ENCODE data around the gene AGAP1.
"Not testable (repeated sequence)": the region's sequence is repeated elsewhere in the genome, so short reads cannot be mapped to it uniquely, and the experiment has no call there.

Gene AGAP1

DNA sequence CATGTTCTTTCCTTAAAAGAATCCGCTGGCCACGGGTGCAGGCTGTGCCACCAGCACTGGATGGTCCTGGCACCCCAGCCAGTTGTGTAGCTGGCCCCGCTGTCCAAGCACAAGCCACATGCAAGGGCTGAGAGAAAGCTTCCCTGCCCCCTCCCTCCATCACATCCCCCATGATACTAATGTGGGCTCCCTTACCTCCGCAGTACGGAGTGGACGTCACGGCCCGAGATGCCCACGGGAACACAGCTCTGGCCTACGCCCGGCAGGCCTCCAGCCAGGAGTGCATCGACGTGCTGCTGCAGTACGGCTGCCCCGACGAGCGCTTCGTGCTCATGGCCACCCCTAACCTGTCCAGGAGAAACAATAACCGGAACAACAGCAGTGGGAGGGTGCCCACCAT, 629.9 kb downstream of the AGAP1 start:
- DNase-seq (ENCODE audit: low read depth in 2 of 2), result no peak

- DNase-seq (ENCODE audit: low read depth in 2 of 2), result no peak
These were observed 630.5 kb downstream of the AGAP1 start for GRCh38 chr2:236124182-236124893.

DNA sequence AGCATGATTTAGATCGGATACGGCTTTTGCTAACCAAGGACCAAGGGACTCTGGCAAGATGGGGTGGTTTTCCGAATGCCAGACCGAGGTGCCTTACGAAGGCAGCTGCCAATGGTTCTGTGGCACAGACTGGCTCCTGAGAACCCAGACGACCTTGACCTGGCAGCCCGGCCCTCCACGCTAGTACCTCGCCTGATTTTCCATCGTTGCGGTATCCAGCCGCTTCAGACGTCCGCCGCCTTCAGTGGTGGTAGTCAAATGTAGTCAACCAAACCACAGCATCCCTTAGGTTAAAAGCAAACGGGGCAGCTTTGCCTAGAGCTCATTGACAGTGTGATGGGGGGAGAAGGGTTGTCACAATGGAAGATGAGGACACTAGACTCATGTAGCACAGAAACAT, 631.7 kb downstream of the AGAP1 start:
- no peak for DNase-seq (ENCODE audit: low read depth in 2 of 2)

DNA sequence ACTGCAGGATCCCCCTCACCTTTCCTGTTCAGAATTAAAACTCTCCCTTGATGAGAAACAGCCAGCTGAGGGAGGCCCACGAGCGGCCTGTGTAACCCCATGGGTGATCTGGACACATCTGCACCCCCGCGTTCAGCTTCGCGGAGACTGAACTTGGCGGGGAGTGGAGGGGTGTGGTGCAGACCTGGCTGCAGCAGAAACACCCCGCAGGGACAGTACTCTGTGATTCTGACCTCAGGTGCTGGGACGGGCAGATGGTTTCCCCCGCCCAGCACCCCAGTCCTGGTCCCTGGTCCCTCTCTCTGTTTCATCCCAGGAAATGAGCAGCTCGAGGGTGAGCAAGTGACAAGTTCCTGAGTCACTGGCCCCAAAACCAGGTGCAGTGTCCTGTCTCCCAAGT, 633.2 kb downstream of the AGAP1 start:
- DNase-seq (ENCODE audit: low read depth in 2 of 2), result no peak

- DNase-seq (ENCODE audit: low read depth in 2 of 2), result no peak
These were observed 634.5 kb downstream of the AGAP1 start for GRCh38 chr2:236128321-236128720.

- DNase-seq (ENCODE audit: low read depth in 2 of 2), result no peak
These were observed 636.1 kb downstream of the AGAP1 start for GRCh38 chr2:236129935-236130334.

- DNase-seq (ENCODE audit: low read depth in 2 of 2), result no peak
These were observed 636.6 kb downstream of the AGAP1 start for GRCh38 chr2:236130349-236130998.

GRCh38 chr2:236131073-236131692, 637.3 kb downstream of the AGAP1 start:
- DNase-seq (ENCODE audit: low read depth in 2 of 2), result no peak

- no peak for DNase-seq (ENCODE audit: low read depth in 2 of 2)
These were observed 639.7 kb downstream of the AGAP1 start for GRCh38 chr2:236133410-236134012.

- no peak for DNase-seq (ENCODE audit: low read depth in 2 of 2)
These were observed 642.7 kb downstream of the AGAP1 start for GRCh38 chr2:236136538-236136937.

GRCh38 chr2:236137066-236137465, 643.2 kb downstream of the AGAP1 start:
- no peak for DNase-seq (ENCODE audit: low read depth in 2 of 2)

DNA sequence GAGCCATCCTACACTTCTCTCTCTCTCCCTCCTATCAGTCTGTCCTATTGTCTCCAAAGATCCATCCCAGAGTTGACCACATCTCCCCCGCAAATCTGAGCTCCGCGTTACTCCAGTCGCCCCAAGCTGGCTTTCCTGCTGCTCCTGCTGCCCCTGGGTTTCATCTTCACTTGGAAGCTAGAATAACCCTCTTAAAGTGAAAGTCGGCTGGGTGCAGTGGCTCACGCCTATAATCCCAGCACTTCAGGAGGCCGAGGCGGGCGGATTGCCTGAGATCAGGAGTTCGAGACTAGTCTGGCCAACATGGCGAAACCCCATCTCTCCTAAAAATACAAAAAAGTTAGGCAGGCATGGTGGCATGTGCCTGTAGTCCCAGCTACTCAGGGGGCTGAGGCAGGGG, 647.8 kb downstream of the AGAP1 start:
- not testable (repeated sequence) for DNase-seq (ENCODE audit: low read depth in 2 of 2)

GRCh38 chr2:236143811-236144210, 650.0 kb downstream of the AGAP1 start:
- DNase-seq (ENCODE audit: low read depth in 2 of 2), result no peak

DNA sequence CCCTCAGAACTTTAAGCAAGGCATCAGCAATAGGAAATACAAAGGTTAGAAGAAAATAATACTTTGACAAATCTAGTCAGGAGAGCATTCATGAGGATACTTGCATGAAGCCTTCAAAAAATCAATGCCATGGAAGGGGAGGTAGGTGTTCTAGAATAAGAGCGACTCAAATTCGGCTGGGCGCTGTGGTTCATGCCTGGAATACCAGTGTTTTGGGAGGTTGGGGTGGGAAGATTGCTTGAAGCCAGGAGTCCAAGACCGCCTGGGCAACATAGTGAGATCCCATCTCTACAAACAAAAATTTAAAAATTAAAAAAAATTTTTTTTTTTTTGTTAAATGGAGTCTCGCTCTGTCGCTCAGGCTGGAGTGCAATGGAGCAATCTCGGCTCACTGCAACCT, 652.6 kb downstream of the AGAP1 start:
- no peak for DNase-seq (ENCODE audit: low read depth in 2 of 2)

DNA sequence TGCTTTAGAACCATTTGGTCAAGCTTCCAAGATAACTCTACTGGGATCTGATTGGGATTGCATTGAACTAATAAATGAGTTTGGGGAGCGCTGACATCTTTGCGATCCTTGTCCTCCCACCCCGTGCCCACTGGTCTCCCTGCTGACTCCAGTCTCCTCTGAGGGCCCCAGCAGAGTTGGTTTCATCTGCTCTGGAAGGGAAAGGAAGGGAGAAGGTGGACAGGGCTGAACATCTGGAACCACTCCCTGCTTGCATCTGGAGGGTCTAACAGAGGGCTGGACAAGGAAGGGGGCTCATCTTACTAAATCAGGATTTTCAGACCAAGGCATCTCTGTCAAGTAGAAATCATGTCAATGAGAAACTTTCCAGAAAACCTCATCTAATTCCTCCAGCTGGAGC, 661.6 kb downstream of the AGAP1 start:
- no peak for DNase-seq (ENCODE audit: low read depth in 2 of 2)

- DNase-seq (ENCODE audit: low read depth in 2 of 2), result no peak
These were observed 662.4 kb downstream of the AGAP1 start for GRCh38 chr2:236156095-236156859.

DNA sequence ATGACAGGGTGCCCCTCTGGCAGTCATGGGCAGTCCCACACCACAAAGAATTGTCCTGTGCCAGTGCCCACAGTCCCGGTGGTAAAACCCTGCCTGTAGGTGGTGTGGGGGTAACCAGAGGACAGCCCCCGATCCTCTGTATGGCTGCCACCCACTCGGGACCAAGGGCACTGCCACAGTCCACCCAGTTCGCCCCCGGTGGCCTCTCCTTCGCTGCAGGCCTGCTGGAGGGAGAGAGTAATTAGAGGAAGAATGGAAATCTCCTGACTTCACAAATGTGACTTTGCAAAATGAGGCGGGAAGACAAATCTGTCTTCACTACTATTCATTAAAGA, 663.0 kb downstream of the AGAP1 start:
- no peak for DNase-seq (ENCODE audit: low read depth in 2 of 2)

GRCh38 chr2:236157366-236157765, 663.5 kb downstream of the AGAP1 start:
- no peak for DNase-seq (ENCODE audit: low read depth in 2 of 2)

DNA sequence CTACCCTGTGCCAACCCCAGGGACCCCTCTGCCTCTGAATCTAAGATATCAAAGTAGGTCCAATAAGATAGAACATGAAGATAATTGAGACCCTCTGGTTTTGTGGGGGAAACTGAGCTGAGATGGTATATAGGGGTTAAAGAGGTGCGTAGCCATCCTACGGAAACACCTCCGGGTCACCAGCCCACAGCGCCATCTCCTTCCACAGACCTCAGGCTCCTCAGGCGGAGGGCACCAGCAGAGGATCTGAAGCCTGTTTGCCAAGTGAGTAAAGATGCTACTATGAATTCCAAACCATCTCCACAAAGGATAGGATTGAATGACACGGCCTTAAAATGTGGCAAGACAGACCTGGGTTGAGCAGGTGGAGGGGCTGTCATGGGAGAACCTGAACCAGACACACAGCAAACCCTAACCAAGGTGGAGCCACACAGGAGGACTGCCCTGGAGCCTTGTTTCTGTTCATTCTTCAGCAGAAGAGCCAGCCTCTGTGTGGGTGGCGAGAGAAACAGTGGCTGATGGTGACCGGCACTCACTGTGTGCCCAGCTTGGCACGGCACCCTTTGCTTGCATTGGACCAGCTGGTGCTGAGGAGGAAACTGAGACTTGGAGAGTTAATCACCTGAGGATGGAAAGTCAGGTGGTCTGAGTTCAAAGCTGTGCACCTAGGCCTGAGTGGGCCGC, 664.1 kb downstream of the AGAP1 start:
- DNase-seq (ENCODE audit: low read depth in 2 of 2), result no peak

DNA sequence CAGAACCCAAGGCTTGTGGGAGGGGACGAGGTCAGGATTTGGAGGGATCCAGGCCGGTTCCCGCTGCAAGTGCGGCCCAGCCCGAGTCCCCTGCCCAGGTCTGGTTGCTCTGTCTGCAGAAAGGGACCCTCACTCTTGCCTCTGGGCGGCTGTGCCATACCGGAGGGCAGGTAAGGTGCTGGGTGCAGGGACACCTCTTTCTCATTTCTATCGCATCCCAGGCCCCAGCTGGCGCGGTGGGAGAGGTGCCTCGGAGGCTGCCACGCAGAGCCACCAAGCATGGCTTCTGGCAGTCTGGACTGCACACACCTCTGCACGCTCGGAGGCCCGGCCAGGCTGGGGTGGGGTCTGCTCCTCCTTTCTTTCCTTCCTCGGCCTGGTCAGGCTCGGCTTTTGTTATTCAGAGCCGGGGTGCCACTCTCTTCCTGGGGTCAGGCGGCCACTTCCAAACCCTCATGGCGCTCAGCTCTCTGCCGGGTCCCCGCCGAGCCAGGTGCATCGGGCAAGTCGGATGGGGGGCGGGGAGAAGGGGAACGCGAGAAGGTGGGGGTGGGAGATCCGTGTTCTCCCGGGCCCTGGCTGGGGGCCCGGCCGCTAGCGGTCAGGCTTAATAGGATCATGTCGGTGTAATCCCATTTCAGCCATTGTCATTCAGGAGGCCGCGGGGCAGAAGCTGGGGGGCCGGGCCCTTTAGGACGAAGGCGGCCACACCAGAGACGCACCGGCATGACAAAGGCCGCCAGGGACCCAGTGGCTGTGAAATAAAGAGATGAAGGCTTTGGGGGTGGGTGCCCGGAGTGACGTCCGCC, 665.3 kb downstream of the AGAP1 start:
- no peak for DNase-seq (ENCODE audit: low read depth in 2 of 2)

DNA sequence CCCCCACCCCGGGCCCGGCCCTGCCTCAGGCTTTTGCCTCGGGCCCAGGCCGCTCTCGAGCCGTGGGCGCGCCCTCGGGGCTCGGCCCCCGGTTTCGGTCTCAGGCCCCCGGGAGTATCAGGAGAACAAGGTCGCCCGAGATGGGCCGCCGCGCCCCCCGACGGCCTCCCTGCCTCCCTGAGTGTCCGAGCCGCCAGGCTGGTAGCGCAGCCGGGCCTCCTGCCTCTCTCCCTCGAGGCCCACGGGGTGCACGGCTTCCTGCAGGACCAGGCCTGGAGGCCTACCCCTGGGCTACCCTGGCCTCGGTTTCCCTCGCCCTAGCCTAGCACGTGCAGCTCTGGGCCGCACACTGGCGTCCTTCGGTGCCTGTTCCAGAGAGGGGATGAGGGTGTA, 665.9 kb downstream of the AGAP1 start:
- DNase-seq (ENCODE audit: low read depth in 2 of 2), result no peak

Data from stimulated activated CD4-positive, alpha-beta T cell treated with anti-CD3 and anti-CD28 coated beads, Interleukin-1b, Interleukin-23, amount 100 ng/mL, for 4 hours (primary cell).